GM10266 (cell line): Measurements from ENCODE around the gene KIAA0825.

Source experiments
- DNase-seq: peaks from one replicate; pipeline ENCODE4 v3.0.0; 2012; ENCODE audit errors: extremely low spot score
- CTCF ChIP-seq: IDR thresholded peaks from 2 replicates; pipeline ENCODE4 v1.5.1; 2012; ENCODE audit warnings: mild to moderate bottlenecking, low read depth; ENCODE audit not compliant: control insufficient read depth, insufficient read depth; ENCODE audit errors: missing control alignments

The KIAA0825 gene

GRCh38 chr5:94304146-94304545, 314.3 kb downstream of the KIAA0825 start:
- no peak for DNase-seq
- no peak for TF ChIP-seq CTCF

- TF ChIP-seq CTCF = no peak
- DNase-seq = no peak
Measured at GRCh38 chr5:94288937-94289336, 329.5 kb downstream of the KIAA0825 start.

GRCh38 chr5:94285984-94286383, 332.4 kb downstream of the KIAA0825 start:
- no peak for TF ChIP-seq CTCF
- no peak for DNase-seq

GRCh38 chr5:94283093-94283492, 335.3 kb downstream of the KIAA0825 start:
- DNase-seq = no peak
- no peak for TF ChIP-seq CTCF

GRCh38 chr5:94281236-94281801, 337.1 kb downstream of the KIAA0825 start:
- no peak for DNase-seq
- no peak for TF ChIP-seq CTCF

GRCh38 chr5:94276751-94277150, 341.7 kb downstream of the KIAA0825 start:
- DNase-seq = no peak
- TF ChIP-seq CTCF = no peak

- TF ChIP-seq CTCF = no peak
- no peak for DNase-seq
Measured at GRCh38 chr5:94276048-94276447, 342.4 kb downstream of the KIAA0825 start.
